HepG2 (cell line): ENCODE measurements around the gene KIF2C. TPM values are rescaled to one million over a fixed set of nuclear protein-coding genes. Genes with fewer than 3 reads are reported as not detected.

Source experiments
- ARNTL ChIP-seq: sonication (generic); formaldehyde crosslinking; IDR thresholded peaks from 2 replicates; pipeline ENCODE4 v1.4.0; 2020; ENCODE audit warnings: mild to moderate bottlenecking, missing genetic modification reagents
- BCL6 ChIP-seq: IDR thresholded peaks from 2 replicates; pipeline ENCODE4 v1.6.1; 2016; ENCODE audit warnings: missing genetic modification reagents, missing compliant biosample characterization
- ETS1 ChIP-seq: sonication (generic); formaldehyde crosslinking; IDR thresholded peaks from 2 replicates; pipeline ENCODE4 v1.4.0; 2020; ENCODE audit warnings: missing genetic modification reagents
- HNRNPK ChIP-seq: fragments of 200-400 bp; formaldehyde crosslinking; IDR thresholded peaks from 2 replicates; pipeline ENCODE4 v1.6.1; 2018; ENCODE audit warnings: low read length, low read depth, moderate library complexity, mild to moderate bottlenecking; ENCODE audit not compliant: poor library complexity, severe bottlenecking
- MTA3 ChIP-seq: sonication (generic); formaldehyde crosslinking; IDR thresholded peaks from 2 replicates; pipeline ENCODE4 v1.4.0; 2020; ENCODE audit warnings: missing genetic modification reagents
- NFRKB ChIP-seq: fragments of 450-650 bp; IDR thresholded peaks from 2 replicates; pipeline ENCODE4 v1.6.1; 2017
- POGZ ChIP-seq: sonication (generic); formaldehyde crosslinking; IDR thresholded peaks from 2 replicates; pipeline ENCODE4 v1.4.0; 2020; ENCODE audit warnings: mild to moderate bottlenecking, missing genetic modification reagents
- PRDM15 ChIP-seq: sonication (generic); formaldehyde crosslinking; IDR thresholded peaks from 2 replicates; pipeline ENCODE4 v1.4.0; 2020; ENCODE audit warnings: missing genetic modification reagents
- SATB2 ChIP-seq: sonication (generic); formaldehyde crosslinking; IDR thresholded peaks from 2 replicates; pipeline ENCODE4 v1.5.0; 2020; ENCODE audit warnings: missing genetic modification reagents
- ZFP82 ChIP-seq: sonication (generic); formaldehyde crosslinking; IDR thresholded peaks from 2 replicates; pipeline ENCODE4 v1.5.1; 2020; ENCODE audit warnings: mild to moderate bottlenecking, missing genetic modification reagents, borderline replicate concordance
- ZFY ChIP-seq: sonication (generic); formaldehyde crosslinking; IDR thresholded peaks from 2 replicates; pipeline ENCODE4 v1.4.0; 2020; ENCODE audit warnings: missing genetic modification reagents
- ZMYM3 ChIP-seq: sonication (generic); formaldehyde crosslinking; IDR thresholded peaks from 2 replicates; pipeline ENCODE4 v1.5.1; 2020; ENCODE audit warnings: mild to moderate bottlenecking, missing genetic modification reagents
- ZNF292 ChIP-seq: sonication (generic); formaldehyde crosslinking; IDR thresholded peaks from 2 replicates; pipeline ENCODE4 v1.8.1; 2022; ENCODE audit warnings: mild to moderate bottlenecking, low read depth, missing genetic modification reagents, borderline replicate concordance
- ZNF430 ChIP-seq: sonication (generic); formaldehyde crosslinking; IDR thresholded peaks from 2 replicates; pipeline ENCODE4 v1.9.0; 2021; ENCODE audit warnings: mild to moderate bottlenecking, missing genetic modification reagents
- ZSCAN25 ChIP-seq: sonication (generic); formaldehyde crosslinking; IDR thresholded peaks from 2 replicates; pipeline ENCODE4 v1.8.0; 2022; ENCODE audit warnings: mild to moderate bottlenecking, missing genetic modification reagents
- polyA plus RNA-seq, 8 experiments: library from polyadenylated mRNA; depleted of rRNA in 3 of 8; stranded (reverse) in 7 of 8; unstranded in 1 of 8; fragments of >200 nt; fragmentation: Illumina TruSeq in 4 of 8; extraction: Trizol in 4 of 8; gene quantifications; 2 replicates each; pipeline versions ENCODE4 v1.2.1 to v1.2.3, GENCODE V29; 2011 to 2016; ENCODE audit warnings: low read depth in 4 of 8, missing spikeins in 1 of 8, mixed read lengths in 1 of 8; ENCODE audit not compliant: insufficient read depth in 1 of 8
- total RNA-seq, 5 experiments: library from RNA; depleted of rRNA; stranded (reverse); fragments of >200 nt; fragmentation: Illumina TruSeq; extraction: Trizol; gene quantifications; 2 replicates each; pipeline ENCODE4 v1.2.3, GENCODE V29; 2016; ENCODE audit warnings: low read depth in 1 of 5
- TF ChIP-seq, protein P1 (sequence below): sonication (generic); formaldehyde crosslinking; IDR thresholded peaks from 2 replicates; pipeline ENCODE4 v1.8.0; 2022; ENCODE audit warnings: mild to moderate bottlenecking, missing genetic modification reagents, moderate library complexity
- TF ChIP-seq, protein P2 (sequence below): IDR thresholded peaks from 2 replicates; pipeline ENCODE4 v1.6.1; 2016; ENCODE audit warnings: low read depth, control low read depth
- TF ChIP-seq, protein P3 (sequence below): sonication (generic); formaldehyde crosslinking; IDR thresholded peaks from 2 replicates; pipeline ENCODE4 v1.4.0; 2020; ENCODE audit warnings: low read depth, mild to moderate bottlenecking, missing genetic modification reagents
- TF ChIP-seq, protein P4 (sequence below): sonication (generic); formaldehyde crosslinking; IDR thresholded peaks from 2 replicates; pipeline ENCODE4 v1.5.0; 2020; ENCODE audit warnings: mild to moderate bottlenecking, missing genetic modification reagents

KIF2C gene
- total and polyA plus RNA-seq, 2 of the 13 experiments (the other 11 are each of a cell fraction or from before 2014, with no cell fraction given) = 29.7 to 53.7 TPM

- TF ChIP-seq ARNTL (CRISPR knock-in tag) (peak; percentile 70), SATB2 (no peak), ZFP82 (0 out of 2 replicates have a peak, but pooled peaks have one; percentile 23), ZMYM3 (CRISPR knock-in tag) (peak; percentile 24; the same call in 1 of the 2 replicates), PRDM15 (CRISPR knock-in tag) (peak; percentile 32; the same call in 1 of the 2 replicates), NFRKB (no peak), ZNF292 (CRISPR knock-in tag) (no peak), ETS1 (CRISPR knock-in tag) (no peak), HNRNPK (peak; percentile 85), ZNF430 (no peak), ZSCAN25 (CRISPR knock-in tag) (peak; percentile 34; the same call in 1 of the 2 replicates), BCL6 (no peak), ZFY (CRISPR knock-in tag) (peak; percentile 91), MTA3 (CRISPR knock-in tag) (no peak), POGZ (CRISPR knock-in tag) (peak; percentile 53; the same call in 1 of the 2 replicates)
- TF ChIP-seq, protein P1, sequence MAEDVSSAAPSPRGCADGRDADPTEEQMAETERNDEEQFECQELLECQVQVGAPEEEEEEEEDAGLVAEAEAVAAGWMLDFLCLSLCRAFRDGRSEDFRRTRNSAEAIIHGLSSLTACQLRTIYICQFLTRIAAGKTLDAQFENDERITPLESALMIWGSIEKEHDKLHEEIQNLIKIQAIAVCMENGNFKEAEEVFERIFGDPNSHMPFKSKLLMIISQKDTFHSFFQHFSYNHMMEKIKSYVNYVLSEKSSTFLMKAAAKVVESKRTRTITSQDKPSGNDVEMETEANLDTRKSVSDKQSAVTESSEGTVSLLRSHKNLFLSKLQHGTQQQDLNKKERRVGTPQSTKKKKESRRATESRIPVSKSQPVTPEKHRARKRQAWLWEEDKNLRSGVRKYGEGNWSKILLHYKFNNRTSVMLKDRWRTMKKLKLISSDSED (CRISPR knock-in tag) = no peak
- TF ChIP-seq, protein P2, sequence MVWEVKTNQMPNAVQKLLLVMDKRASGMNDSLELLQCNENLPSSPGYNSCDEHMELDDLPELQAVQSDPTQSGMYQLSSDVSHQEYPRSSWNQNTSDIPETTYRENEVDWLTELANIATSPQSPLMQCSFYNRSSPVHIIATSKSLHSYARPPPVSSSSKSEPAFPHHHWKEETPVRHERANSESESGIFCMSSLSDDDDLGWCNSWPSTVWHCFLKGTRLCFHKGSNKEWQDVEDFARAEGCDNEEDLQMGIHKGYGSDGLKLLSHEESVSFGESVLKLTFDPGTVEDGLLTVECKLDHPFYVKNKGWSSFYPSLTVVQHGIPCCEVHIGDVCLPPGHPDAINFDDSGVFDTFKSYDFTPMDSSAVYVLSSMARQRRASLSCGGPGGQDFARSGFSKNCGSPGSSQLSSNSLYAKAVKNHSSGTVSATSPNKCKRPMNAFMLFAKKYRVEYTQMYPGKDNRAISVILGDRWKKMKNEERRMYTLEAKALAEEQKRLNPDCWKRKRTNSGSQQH = 0 out of 2 replicates have a peak, but pooled peaks have one; percentile 22
- TF ChIP-seq, protein P3, sequence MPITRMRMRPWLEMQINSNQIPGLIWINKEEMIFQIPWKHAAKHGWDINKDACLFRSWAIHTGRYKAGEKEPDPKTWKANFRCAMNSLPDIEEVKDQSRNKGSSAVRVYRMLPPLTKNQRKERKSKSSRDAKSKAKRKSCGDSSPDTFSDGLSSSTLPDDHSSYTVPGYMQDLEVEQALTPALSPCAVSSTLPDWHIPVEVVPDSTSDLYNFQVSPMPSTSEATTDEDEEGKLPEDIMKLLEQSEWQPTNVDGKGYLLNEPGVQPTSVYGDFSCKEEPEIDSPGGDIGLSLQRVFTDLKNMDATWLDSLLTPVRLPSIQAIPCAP (CRISPR knock-in tag) = no peak
- TF ChIP-seq, protein P4, sequence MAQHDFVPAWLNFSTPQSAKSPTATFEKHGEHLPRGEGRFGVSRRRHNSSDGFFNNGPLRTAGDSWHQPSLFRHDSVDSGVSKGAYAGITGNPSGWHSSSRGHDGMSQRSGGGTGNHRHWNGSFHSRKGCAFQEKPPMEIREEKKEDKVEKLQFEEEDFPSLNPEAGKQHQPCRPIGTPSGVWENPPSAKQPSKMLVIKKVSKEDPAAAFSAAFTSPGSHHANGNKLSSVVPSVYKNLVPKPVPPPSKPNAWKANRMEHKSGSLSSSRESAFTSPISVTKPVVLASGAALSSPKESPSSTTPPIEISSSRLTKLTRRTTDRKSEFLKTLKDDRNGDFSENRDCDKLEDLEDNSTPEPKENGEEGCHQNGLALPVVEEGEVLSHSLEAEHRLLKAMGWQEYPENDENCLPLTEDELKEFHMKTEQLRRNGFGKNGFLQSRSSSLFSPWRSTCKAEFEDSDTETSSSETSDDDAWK (CRISPR knock-in tag) = no peak
These were observed 44.7 kb downstream of the KIF2C start (continued) for GRCh38 chr1:44784094-44785028.
